Measurements from ENCODE around the gene NCAM1.

Gene NCAM1

GRCh38 chr11:113090716-113091480, 129.7 kb downstream of the NCAM1 start:
- peak; percentile 75 for DNase-seq

DNA sequence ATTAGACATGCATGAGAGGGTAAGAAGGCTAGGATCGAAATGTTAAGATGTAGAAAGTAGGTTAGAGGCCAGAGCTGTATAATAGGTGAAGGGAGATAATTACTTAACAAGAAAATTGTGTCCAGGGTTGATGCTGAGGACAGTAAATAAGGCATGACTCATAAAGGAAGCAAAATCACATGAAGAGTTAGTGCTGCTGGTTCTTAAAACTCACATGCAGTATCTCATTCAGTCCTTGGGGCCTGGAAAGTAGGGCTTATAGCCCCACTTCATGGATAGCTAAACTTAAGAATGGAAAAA, 130.2 kb downstream of the NCAM1 start:
- DNase-seq, result peak; percentile 87

DNA sequence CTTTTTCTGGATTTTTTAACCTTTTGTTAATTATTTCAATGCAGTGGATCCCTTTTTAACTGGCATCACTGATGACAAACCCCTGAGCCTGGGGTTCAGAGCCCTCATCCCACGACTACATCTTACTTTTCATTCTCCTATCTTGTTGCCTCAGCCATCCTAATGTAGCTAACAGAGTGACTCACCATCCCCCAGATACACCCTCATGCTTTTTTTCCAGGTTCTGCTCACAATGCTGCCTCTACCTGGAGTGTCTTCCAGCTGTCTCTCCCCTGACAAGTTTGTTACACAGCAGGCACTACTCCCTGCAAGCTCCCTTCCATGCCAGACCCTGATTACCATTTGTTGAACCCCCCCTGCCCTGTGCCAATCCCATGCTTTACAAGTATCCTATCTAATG, 135.4 kb downstream of the NCAM1 start:
- DNase-seq, result peak; percentile 42

DNA sequence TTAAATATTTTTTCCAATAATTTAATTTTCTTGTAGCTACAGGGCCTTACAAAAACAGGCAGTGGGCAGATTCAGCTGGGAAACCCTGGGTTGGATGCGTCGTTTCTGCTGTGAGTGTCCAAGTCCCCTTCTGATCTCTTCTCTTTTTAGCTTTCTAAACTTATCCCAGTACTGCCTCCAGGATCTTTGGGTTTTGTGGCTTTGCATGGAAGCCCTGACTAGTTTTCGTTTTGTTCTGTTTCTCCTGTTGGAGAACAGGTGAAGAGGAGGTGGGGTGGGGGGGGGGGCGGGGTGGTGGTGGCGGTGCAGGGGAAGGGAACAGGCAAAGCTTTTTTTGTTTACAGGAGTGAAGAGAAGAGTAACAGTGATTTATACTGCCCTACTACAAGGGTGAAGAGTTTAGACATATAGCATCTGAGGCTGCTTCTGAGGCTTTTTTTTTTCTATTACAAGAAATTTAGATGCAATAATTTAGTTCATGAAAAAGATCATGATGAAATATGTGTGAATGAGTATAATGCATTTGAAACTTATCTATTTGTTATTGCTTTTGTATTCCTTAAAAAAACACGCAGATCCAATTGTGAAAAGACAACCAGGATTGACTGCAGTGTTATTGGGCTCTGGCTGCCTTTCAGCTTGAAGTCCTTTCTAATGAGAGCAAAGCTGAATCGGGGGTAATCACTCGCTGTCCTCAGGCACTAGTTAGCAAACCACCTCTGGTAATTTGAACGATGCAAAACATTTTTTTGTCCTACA, 142.9 kb downstream of the NCAM1 start:
- DNase-seq, result peak; percentile 79

- DNase-seq, result no peak
These were observed 143.6 kb downstream of the NCAM1 start for GRCh38 chr11:113104691-113105251.

GRCh38 chr11:113105592-113105991, 144.4 kb downstream of the NCAM1 start:
- DNase-seq, result no peak

DNA sequence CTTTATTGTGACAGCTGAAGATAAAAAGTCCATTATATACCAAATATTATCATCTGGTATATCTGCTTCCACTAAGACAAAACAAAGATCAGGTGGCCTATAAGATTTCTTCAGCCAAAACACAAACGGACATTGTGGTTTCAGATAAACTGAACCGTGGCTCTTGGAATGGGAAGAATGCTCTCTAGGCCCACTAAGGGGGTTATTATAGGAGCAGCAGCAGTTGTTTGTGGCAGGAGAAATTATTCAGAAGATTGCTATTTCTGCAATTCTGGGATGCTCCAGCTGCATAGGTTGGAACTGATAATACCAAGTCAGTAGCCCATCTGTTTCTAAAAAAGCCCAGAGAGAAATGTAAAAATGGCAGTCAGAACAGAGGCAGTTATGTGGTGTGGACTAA, 145.3 kb downstream of the NCAM1 start:
- DNase-seq, result no peak

GRCh38 chr11:113110046-113110445, 148.8 kb downstream of the NCAM1 start:
- no peak for DNase-seq

DNA sequence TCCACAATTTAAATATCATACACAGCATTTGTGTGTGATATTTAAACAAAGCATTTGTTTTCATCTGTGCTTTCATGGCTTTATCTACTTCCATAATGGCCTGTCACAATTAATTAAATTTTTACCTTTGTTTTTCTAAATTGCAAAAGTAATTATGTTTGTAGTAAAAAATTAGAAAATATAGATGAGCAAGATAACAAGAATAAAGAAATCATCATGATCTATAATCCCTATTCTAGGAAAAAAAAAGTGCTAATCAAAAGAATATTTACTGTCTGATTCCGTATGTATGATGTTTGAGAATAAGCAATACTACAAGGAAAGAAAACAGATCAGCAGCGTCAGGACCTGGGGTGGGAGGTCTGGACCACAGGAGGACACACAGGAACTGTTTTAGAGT, 149.9 kb downstream of the NCAM1 start:
- no peak for DNase-seq

- peak; percentile 23 for DNase-seq
These were observed 151.1 kb downstream of the NCAM1 start for GRCh38 chr11:113112307-113112706.

- DNase-seq, result peak; percentile 85
These were observed 152.8 kb downstream of the NCAM1 start for GRCh38 chr11:113113801-113114704.

- DNase-seq, result no peak
These were observed 153.4 kb downstream of the NCAM1 start for GRCh38 chr11:113114705-113115027.

- DNase-seq, result no peak
These were observed 156.9 kb downstream of the NCAM1 start for GRCh38 chr11:113118104-113118503.

GRCh38 chr11:113119074-113119473, 157.9 kb downstream of the NCAM1 start:
- DNase-seq, result peak; percentile 53

DNA sequence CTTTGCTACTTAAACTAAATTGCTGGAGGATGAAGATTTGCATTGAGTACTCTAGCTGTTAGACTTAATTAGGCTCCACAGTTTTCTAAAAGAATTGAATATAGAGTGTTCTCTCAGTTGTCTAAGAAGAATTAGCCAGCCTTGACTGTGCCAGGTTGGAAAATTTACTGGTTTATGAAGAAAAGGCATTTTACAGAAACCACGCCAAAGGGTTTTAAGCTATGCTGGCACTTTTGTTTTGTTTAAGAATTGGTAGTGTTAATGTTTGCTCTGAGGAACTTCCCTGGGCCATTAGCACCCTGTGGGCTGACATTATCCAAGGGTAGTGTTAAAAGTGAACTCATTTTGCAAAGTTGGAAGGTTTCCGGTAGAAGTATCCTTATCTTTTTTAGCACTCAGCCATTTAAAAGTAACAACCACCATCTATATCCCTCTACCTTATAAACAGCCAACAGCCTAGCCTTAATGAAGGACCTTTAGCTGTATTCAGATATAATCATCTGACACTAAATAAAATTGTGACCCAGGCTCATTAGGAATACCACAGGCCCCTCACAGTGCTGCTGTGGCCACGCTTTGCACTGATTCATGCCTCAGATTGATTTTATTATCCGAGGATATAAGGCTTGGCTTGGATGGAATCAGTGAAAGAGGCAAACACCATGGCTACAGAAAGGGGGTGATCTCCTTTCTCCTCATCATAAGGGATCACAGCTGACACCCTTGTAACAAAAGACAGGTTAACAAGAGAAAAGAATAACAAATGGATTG, 158.9 kb downstream of the NCAM1 start:
- DNase-seq, result no peak

DNA sequence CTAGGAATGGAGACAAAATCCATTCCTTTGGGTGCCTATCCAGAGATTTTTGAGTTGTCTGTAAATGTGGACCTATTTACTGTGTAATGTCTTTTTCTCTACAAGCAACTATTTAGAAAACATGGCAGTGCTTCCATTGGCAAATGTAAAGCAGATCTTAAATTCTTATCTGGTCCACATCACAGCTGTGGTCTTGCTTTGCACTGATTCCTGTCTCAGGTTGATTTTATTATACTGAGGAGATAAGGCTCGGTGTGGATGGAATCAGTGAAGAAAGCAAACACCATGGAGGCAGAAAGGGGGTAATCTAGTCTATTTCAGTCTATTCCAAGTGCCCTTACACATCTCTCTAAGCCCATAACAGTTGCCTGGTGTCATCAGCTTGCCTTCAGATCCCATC, 160.5 kb downstream of the NCAM1 start:
- DNase-seq, result no peak

- no peak for DNase-seq
These were observed 162.8 kb downstream of the NCAM1 start for GRCh38 chr11:113124006-113124405.

- no peak for DNase-seq
These were observed 163.4 kb downstream of the NCAM1 start for GRCh38 chr11:113124578-113124977.

DNA sequence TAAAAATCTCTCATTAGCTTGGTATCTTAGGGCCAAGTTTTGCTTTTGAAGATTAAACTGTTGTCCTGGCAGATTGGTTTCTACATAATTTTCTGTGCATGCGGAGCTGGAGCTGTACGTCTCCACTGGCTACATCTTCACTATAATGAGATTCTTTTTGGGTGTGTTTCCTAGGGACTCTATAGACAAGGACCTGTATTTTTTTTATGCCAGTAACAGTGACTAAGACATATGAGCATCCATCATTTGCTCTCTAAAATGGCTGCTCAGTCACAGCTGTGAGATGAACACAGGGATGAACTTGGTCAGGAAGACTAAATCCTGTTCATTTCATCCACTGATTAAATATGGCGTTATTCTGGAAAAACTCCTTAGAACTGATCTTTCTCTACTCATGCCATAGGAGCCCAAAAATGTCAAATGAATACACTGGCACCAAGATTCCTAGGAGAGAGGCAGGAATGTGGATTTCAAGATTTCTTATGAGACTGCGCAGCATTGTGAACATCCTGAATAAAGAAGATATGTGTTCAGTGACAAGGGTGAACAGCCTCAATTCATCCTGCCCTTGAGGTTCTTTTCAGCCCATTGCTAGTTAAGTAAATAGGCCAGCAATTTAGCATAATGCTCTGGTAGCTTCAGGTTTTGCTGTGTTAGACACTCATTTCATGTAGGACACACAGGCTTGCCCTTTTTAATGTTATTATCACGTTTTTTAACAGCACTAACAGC, 168.2 kb downstream of the NCAM1 start:
- DNase-seq, result no peak

- DNase-seq, result peak; percentile 56
These were observed 170.0 kb downstream of the NCAM1 start for GRCh38 chr11:113131036-113131775.

GRCh38 chr11:113133071-113133470, 171.9 kb downstream of the NCAM1 start:
- DNase-seq, result no peak
